ENCODE results near the gene CKS1B.

DNA sequence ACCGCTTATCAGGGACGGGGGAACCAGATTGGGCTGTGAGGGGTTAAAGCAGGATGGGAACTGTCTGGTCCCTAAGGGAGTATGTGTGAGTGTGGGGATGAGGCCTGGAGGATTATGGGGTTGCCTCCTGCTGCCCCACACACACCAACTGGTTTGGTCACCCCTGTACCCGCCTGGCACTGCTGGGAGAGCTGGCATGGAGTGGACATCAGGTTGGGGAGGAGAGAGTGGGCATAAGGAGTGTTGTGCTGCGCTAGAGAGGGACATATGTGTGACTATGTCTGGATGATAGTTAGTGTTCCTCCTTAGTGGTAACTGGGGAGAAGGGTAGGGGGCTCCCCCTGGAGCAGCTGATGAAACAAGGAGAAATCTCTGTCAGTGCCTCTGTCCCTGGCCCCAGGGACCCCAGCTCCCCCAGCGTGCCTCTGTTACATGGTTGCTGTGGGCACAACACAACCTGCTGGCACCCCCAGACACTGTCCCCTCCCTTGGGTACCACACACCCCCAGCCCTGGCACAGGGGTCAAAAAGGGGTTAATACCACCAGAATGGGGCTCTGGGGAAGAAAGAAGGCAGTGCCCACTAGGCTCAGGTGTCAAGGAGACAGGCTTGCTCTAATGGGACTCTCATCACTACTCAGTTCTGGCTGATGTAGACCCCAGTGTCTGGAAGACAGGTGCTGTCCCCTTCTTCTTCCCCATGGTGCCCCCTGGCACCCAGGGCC lies 30.0 kb downstream of the CKS1B start:
- TF ChIP-seq, protein P1, sequence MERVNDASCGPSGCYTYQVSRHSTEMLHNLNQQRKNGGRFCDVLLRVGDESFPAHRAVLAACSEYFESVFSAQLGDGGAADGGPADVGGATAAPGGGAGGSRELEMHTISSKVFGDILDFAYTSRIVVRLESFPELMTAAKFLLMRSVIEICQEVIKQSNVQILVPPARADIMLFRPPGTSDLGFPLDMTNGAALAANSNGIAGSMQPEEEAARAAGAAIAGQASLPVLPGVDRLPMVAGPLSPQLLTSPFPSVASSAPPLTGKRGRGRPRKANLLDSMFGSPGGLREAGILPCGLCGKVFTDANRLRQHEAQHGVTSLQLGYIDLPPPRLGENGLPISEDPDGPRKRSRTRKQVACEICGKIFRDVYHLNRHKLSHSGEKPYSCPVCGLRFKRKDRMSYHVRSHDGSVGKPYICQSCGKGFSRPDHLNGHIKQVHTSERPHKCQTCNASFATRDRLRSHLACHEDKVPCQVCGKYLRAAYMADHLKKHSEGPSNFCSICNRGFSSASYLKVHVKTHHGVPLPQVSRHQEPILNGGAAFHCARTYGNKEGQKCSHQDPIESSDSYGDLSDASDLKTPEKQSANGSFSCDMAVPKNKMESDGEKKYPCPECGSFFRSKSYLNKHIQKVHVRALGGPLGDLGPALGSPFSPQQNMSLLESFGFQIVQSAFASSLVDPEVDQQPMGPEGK (CRISPR knock-in tag; IDR thresholded peaks at IDR 0.05; ENCODE audit: borderline replicate concordance): no peak
- TF ChIP-seq TOX (CRISPR knock-in tag; IDR thresholded peaks at IDR 0.05; ENCODE audit: borderline replicate concordance): no peak
- TF ChIP-seq ZNF70 (CRISPR knock-in tag; IDR thresholded peaks at IDR 0.05): no peak
- no peak for TF ChIP-seq ZFP3 (CRISPR knock-in tag; IDR thresholded peaks at IDR 0.05)
- TF ChIP-seq ZNF8 (CRISPR knock-in tag; IDR thresholded peaks at IDR 0.05): no peak
- TF ChIP-seq, protein P2, sequence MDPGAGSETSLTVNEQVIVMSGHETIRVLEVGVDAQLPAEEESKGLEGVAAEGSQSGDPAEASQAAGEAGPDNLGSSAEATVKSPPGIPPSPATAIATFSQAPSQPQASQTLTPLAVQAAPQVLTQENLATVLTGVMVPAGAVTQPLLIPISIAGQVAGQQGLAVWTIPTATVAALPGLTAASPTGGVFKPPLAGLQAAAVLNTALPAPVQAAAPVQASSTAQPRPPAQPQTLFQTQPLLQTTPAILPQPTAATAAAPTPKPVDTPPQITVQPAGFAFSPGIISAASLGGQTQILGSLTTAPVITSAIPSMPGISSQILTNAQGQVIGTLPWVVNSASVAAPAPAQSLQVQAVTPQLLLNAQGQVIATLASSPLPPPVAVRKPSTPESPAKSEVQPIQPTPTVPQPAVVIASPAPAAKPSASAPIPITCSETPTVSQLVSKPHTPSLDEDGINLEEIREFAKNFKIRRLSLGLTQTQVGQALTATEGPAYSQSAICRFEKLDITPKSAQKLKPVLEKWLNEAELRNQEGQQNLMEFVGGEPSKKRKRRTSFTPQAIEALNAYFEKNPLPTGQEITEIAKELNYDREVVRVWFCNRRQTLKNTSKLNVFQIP (CRISPR knock-in tag; IDR thresholded peaks at IDR 0.05; ENCODE audit: borderline replicate concordance, low read depth): no peak
- TF ChIP-seq ISL1 (CRISPR knock-in tag; IDR thresholded peaks at IDR 0.05): no peak
- no peak for TF ChIP-seq CSDC2 (CRISPR knock-in tag; IDR thresholded peaks at IDR 0.05)
- no peak for TF ChIP-seq RARB (CRISPR knock-in tag; IDR thresholded peaks at IDR 0.05)
- TF ChIP-seq, protein P3, sequence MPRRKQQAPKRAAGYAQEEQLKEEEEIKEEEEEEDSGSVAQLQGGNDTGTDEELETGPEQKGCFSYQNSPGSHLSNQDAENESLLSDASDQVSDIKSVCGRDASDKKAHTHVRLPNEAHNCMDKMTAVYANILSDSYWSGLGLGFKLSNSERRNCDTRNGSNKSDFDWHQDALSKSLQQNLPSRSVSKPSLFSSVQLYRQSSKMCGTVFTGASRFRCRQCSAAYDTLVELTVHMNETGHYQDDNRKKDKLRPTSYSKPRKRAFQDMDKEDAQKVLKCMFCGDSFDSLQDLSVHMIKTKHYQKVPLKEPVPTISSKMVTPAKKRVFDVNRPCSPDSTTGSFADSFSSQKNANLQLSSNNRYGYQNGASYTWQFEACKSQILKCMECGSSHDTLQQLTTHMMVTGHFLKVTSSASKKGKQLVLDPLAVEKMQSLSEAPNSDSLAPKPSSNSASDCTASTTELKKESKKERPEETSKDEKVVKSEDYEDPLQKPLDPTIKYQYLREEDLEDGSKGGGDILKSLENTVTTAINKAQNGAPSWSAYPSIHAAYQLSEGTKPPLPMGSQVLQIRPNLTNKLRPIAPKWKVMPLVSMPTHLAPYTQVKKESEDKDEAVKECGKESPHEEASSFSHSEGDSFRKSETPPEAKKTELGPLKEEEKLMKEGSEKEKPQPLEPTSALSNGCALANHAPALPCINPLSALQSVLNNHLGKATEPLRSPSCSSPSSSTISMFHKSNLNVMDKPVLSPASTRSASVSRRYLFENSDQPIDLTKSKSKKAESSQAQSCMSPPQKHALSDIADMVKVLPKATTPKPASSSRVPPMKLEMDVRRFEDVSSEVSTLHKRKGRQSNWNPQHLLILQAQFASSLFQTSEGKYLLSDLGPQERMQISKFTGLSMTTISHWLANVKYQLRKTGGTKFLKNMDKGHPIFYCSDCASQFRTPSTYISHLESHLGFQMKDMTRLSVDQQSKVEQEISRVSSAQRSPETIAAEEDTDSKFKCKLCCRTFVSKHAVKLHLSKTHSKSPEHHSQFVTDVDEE (CRISPR knock-in tag; IDR thresholded peaks at IDR 0.05): no peak
